Measurements from ENCODE around the gene ADGB.

The ADGB gene

DNA sequence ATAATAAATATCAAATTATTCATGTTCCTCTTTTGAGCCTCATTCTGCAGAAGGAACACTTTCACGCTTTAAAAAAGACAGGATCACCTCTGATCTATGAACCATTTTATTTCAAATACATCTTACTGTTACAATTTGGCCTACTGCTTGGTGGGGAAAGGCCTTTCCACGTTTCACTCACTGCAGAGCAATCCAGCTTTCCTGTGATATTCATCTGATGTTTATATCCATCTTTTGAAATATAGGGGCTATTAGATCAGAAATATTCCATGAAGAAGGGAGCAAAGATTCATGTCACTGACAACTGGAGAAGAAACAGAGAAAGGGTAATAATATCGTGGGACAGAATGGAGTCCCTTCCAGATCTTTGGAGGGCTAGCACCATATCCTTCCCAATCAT lies 262.9 kb downstream of the ADGB start:
- no peaks in the 10 kb centered on the region for H3K36me3 ChIP-seq (ENCODE audit: control insufficient read depth, insufficient read depth, low read length)
- no peaks in the 10 kb centered on the region for H3K27me3 ChIP-seq (ENCODE audit: control insufficient read depth, insufficient read depth, low read length)
- H3K4me3 ChIP-seq (ENCODE audit: low read depth, low read length) = no peak overlapping the region
- H3K4me1 ChIP-seq (ENCODE audit: control insufficient read depth, insufficient read depth, low read length) = peaks cover 8% of the 10 kb centered on the region
- H3K9ac ChIP-seq (ENCODE audit: low read length) = no peak overlapping the region
- no peak overlapping the region for H3K27ac ChIP-seq (ENCODE audit: low read depth, low read length)
- no peaks in the 10 kb centered on the region for H3K9me3 ChIP-seq (ENCODE audit: control insufficient read depth, insufficient read depth, low read depth, low read length)

DNA sequence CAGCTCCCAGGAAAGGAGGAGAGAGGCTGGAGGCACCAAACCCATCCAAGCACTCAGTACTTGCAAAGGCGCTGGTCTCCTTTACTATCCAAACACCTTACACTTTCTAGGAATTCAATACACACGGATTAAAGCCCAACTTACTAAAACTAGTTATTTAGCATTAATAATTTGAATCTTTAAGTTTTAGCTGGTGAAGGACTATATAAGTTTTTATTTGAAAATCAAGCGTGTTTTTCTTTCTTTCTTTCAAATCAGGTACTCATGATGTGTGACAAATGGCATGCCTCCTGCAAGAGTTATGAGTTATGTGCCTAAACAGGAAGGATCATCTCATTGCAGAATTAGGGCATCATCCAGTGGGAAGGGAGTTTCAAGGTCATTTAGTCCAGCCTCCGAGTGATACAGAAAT lies 263.7 kb downstream of the ADGB start:
- no peaks in the 10 kb centered on the region for H3K9me3 ChIP-seq (ENCODE audit: control insufficient read depth, insufficient read depth, low read depth, low read length)
- no peak overlapping the region for H3K27ac ChIP-seq (ENCODE audit: low read depth, low read length)
- no peak overlapping the region for H3K4me3 ChIP-seq (ENCODE audit: low read depth, low read length)
- H3K4me1 ChIP-seq (ENCODE audit: control insufficient read depth, insufficient read depth, low read length) = peaks cover 8% of the 10 kb centered on the region
- H3K27me3 ChIP-seq (ENCODE audit: control insufficient read depth, insufficient read depth, low read length) = no peaks in the 10 kb centered on the region
- no peak overlapping the region for H3K9ac ChIP-seq (ENCODE audit: low read length)
- no peaks in the 10 kb centered on the region for H3K36me3 ChIP-seq (ENCODE audit: control insufficient read depth, insufficient read depth, low read length)

DNA sequence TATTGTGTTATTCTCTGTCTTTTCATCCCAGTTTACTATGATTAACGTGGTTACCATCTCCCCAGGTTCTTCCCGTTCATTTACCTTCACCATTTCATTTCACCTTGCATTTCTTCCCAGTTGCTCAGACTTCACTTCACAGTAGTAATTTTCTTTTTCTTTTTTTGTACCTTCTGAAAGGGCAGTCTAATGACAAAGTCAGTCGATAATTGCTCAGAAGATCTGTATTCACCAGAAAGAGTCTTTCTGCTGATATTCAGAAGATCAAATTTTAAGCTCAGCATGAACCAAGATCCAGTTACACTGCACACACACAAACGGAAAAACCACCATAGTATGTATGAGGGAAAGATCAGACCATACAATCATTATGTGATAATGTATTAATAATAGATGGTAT lies 265.5 kb downstream of the ADGB start:
- Histone ChIP-seq H3K36me3 (ENCODE audit: control insufficient read depth, insufficient read depth, low read length) (no peaks in the 10 kb centered on the region), H3K27ac (ENCODE audit: low read depth, low read length) (no peak overlapping the region), H3K9me3 (ENCODE audit: control insufficient read depth, insufficient read depth, low read depth, low read length) (no peaks in the 10 kb centered on the region), H3K4me1 (ENCODE audit: control insufficient read depth, insufficient read depth, low read length) (no peaks in the 10 kb centered on the region), H3K27me3 (ENCODE audit: control insufficient read depth, insufficient read depth, low read length) (no peaks in the 10 kb centered on the region), H3K4me3 (ENCODE audit: low read depth, low read length) (no peak overlapping the region), H3K9ac (ENCODE audit: low read length) (no peak overlapping the region)

DNA sequence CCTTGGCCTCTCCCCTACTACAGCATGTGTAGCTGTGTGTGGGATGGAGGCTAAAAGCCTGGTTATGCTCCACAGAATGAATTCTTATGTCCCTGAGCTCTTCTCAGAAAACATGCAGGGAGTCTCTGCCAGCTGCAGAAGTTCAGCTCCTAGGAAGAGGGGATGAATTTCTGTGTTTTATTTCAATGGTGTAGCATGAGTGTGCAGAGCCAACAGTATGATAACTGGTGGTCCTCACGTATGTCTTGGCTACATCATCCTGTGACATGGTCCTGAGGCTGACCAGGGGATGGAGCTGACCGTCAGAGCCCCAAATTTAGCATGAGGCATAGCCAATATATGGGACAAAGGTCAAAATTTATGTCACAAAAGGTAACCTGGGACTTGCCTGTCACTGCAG lies 266.1 kb downstream of the ADGB start:
- H3K36me3 ChIP-seq (ENCODE audit: control insufficient read depth, insufficient read depth, low read length) = no peaks in the 10 kb centered on the region
- no peak overlapping the region for H3K4me3 ChIP-seq (ENCODE audit: low read depth, low read length)
- no peaks in the 10 kb centered on the region for H3K4me1 ChIP-seq (ENCODE audit: control insufficient read depth, insufficient read depth, low read length)
- no peaks in the 10 kb centered on the region for H3K9me3 ChIP-seq (ENCODE audit: control insufficient read depth, insufficient read depth, low read depth, low read length)
- no peak overlapping the region for H3K9ac ChIP-seq (ENCODE audit: low read length)
- H3K27me3 ChIP-seq (ENCODE audit: control insufficient read depth, insufficient read depth, low read length) = no peaks in the 10 kb centered on the region
- H3K27ac ChIP-seq (ENCODE audit: low read depth, low read length) = no peak overlapping the region

Data from HUES6 (cell line).